ENCODE data around the gene SLF1.

The SLF1 gene

DNA sequence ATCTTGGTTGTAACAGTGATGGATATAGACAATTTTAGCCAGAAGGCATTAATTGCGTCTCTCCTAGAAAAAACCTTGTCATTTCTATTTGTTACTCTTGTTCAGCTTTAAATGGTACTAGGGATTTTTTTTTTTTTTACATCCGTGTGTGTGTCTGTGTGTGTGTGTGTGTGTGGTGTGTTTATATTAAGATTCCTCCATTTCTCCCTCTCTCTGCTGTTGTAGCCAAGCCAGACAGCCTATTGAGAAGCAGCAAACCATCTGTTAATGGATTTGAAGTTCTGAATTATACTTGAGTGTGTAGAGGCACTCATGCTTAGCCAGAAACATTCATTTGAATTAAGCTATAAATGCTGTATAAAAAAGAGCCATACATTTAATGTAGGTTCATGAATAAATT lies 72.3 kb downstream of the SLF1 start:
- Histone ChIP-seq H3K36me3 (ENCODE audit: insufficient read depth, low read length) (peaks cover 15% of the 10 kb centered on the region; the same call in 1 of the 2 replicates), H3K4me2 (ENCODE audit: low read depth, low read length, poor library complexity, severe bottlenecking) (no peak overlapping the region), H3K9ac (ENCODE audit: low read depth, low read length, poor library complexity, severe bottlenecking) (no peak overlapping the region), H3K27me3 (ENCODE audit: insufficient read depth, low read length, poor library complexity, severe bottlenecking) (no peaks in the 10 kb centered on the region), H3K4me3 (ENCODE audit: low read length, poor library complexity, severe bottlenecking) (no peak overlapping the region), H4K20me1 (ENCODE audit: insufficient read depth, low read length, poor library complexity, severe bottlenecking) (no peaks in the 10 kb centered on the region), H2AFZ (ENCODE audit: low read length) (no peak overlapping the region), H3K9me2 (replicated peaks; ENCODE audit: low read depth, low read length) (no peaks in the 10 kb centered on the region), H3K9me3 (ENCODE audit: insufficient read depth, low read depth, low read length) (no peaks in the 10 kb centered on the region), H3K79me2 (ENCODE audit: insufficient read depth, low read length) (no peaks in the 10 kb centered on the region), H3F3A (ENCODE audit: low read depth) (no peaks in the 10 kb centered on the region), H3K4me1 (ENCODE audit: insufficient read depth, low read length, poor library complexity, severe bottlenecking) (no peaks in the 10 kb centered on the region)
- TF ChIP-seq, protein P1, sequence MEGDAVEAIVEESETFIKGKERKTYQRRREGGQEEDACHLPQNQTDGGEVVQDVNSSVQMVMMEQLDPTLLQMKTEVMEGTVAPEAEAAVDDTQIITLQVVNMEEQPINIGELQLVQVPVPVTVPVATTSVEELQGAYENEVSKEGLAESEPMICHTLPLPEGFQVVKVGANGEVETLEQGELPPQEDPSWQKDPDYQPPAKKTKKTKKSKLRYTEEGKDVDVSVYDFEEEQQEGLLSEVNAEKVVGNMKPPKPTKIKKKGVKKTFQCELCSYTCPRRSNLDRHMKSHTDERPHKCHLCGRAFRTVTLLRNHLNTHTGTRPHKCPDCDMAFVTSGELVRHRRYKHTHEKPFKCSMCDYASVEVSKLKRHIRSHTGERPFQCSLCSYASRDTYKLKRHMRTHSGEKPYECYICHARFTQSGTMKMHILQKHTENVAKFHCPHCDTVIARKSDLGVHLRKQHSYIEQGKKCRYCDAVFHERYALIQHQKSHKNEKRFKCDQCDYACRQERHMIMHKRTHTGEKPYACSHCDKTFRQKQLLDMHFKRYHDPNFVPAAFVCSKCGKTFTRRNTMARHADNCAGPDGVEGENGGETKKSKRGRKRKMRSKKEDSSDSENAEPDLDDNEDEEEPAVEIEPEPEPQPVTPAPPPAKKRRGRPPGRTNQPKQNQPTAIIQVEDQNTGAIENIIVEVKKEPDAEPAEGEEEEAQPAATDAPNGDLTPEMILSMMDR (conservative IDR thresholded peaks at IDR 0.05; ENCODE audit: low read length) = no peak
- no peak for TF ChIP-seq EZH2phosphoT487 (IDR thresholded peaks at IDR 0.05; ENCODE audit: borderline replicate concordance)

DNA sequence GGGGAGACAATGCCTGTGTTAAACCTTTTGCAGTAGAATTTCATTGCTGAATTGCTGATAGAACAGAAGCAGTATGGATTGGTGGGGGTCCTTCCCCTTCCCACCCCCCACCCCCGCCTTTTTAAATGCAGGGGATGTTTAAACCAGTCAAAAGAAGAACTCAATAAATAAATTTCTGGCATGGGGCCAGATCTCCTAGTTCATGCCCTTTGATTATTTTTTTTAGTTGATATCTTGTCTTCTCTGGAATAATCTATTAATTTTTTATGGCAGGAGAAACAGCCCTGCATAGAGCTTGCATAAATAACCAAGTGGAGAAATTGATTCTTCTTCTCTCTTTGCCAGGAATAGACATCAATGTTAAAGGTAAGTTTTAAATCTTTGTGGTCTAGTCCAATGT lies 72.8 kb downstream of the SLF1 start:
- Histone ChIP-seq H3K9me3 (ENCODE audit: insufficient read depth, low read depth, low read length) (no peaks in the 10 kb centered on the region), H3K36me3 (ENCODE audit: insufficient read depth, low read length) (peaks cover 15% of the 10 kb centered on the region; the same call in 1 of the 2 replicates), H2AFZ (ENCODE audit: low read length) (no peak overlapping the region), H3K4me2 (ENCODE audit: low read depth, low read length, poor library complexity, severe bottlenecking) (no peak overlapping the region), H4K20me1 (ENCODE audit: insufficient read depth, low read length, poor library complexity, severe bottlenecking) (no peaks in the 10 kb centered on the region), H3K4me1 (ENCODE audit: insufficient read depth, low read length, poor library complexity, severe bottlenecking) (no peaks in the 10 kb centered on the region), H3K4me3 (ENCODE audit: low read length, poor library complexity, severe bottlenecking) (no peak overlapping the region), H3F3A (ENCODE audit: low read depth) (no peaks in the 10 kb centered on the region), H3K27me3 (ENCODE audit: insufficient read depth, low read length, poor library complexity, severe bottlenecking) (no peaks in the 10 kb centered on the region), H3K9me2 (replicated peaks; ENCODE audit: low read depth, low read length) (no peaks in the 10 kb centered on the region), H3K79me2 (ENCODE audit: insufficient read depth, low read length) (no peaks in the 10 kb centered on the region), H3K9ac (ENCODE audit: low read depth, low read length, poor library complexity, severe bottlenecking) (no peak overlapping the region)
- TF ChIP-seq, protein P1 (conservative IDR thresholded peaks at IDR 0.05; ENCODE audit: low read length) = no peak
- TF ChIP-seq EZH2phosphoT487 (IDR thresholded peaks at IDR 0.05; ENCODE audit: borderline replicate concordance) = no peak

DNA sequence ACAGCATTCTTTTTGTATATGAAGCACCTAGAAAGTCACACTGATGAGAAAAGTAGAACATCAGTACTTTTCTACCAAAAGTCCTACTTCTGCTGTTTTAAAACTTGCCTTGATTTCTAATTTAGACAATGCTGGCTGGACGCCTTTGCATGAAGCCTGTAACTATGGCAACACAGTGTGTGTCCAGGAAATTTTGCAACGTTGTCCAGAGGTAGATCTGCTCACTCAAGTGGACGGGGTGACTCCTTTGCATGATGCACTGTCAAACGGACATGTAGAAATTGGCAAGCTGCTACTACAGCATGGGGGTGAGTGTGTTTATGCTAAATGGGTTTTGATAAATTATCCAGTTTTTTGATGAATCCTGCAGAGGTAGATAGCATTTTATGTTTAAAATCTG lies 73.5 kb downstream of the SLF1 start:
- Histone ChIP-seq H3K4me1 (ENCODE audit: insufficient read depth, low read length, poor library complexity, severe bottlenecking) (no peaks in the 10 kb centered on the region), H3K9me3 (ENCODE audit: insufficient read depth, low read depth, low read length) (no peaks in the 10 kb centered on the region), H3K9me2 (replicated peaks; ENCODE audit: low read depth, low read length) (no peaks in the 10 kb centered on the region), H4K20me1 (ENCODE audit: insufficient read depth, low read length, poor library complexity, severe bottlenecking) (no peaks in the 10 kb centered on the region), H3K27me3 (ENCODE audit: insufficient read depth, low read length, poor library complexity, severe bottlenecking) (no peaks in the 10 kb centered on the region), H3K36me3 (ENCODE audit: insufficient read depth, low read length) (peaks cover 15% of the 10 kb centered on the region; the same call in 1 of the 2 replicates), H3F3A (ENCODE audit: low read depth) (no peaks in the 10 kb centered on the region), H3K9ac (ENCODE audit: low read depth, low read length, poor library complexity, severe bottlenecking) (no peak overlapping the region), H3K79me2 (ENCODE audit: insufficient read depth, low read length) (no peaks in the 10 kb centered on the region), H3K4me2 (ENCODE audit: low read depth, low read length, poor library complexity, severe bottlenecking) (no peak overlapping the region), H2AFZ (ENCODE audit: low read length) (no peak overlapping the region), H3K4me3 (ENCODE audit: low read length, poor library complexity, severe bottlenecking) (no peak overlapping the region)
- TF ChIP-seq, protein P1 (conservative IDR thresholded peaks at IDR 0.05; ENCODE audit: low read length) = no peak
- no peak for TF ChIP-seq EZH2phosphoT487 (IDR thresholded peaks at IDR 0.05; ENCODE audit: borderline replicate concordance)
